ENCODE data around the gene HOXD4. TPM values are rescaled to one million over a fixed set of nuclear protein-coding genes. Genes with fewer than 3 reads are reported as not detected.

The HOXD4 gene
- total RNA-seq, 1 experiment from 2014 or later: 0.61 TPM

DNA sequence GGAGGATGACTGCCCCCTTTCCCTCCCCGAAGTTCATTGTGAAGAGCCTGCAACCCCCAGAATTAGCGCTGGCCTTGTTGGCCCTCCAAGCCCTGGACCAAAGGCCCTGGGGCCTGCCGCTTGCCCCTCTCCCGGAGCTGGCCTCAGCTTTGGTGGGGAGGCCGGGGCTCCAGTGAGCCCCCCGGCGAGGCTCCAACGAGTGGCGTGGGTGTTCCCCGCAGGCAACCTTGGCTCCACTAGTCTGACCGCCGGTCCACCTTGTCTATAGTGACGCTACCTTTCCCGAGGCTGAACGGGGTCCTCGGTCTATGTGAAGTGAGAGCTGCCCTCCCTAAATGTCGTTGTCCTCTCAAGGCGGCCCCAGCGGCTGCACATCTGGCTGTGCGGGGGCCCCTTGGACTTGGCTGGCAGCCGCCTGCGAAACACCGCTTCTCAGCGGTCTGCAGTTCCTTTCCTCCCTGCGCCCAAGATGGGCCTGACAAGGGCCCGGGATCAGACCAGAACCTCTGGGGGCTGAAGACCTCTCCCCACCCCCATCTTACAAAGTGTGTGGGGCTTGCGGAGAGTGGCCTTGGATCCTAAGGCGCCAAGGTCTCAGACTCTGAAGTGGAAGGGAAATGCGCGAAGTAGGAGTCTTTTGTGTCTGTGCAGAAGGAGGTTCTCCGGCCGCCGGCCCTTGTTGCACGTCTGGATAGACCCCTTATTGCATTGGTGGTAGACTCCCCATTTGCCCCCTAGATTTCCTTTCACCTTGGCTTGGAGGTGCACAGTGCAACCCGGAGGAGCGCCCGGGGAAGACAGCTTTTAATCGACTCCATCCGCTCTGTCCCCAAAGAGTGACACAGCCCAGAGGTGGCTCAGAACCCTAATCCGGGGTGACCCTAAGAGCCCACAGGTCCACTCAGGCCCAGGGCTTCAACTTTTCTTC, 38.7 kb upstream of the HOXD4 start:
- no peak overlapping the region for H3K9ac ChIP-seq (ENCODE audit: low read length)
- intact Hi-C loops (cut with micrococcal nuclease): no loop called here
- H3K4me2 ChIP-seq (ENCODE audit: low read length): no peak overlapping the region
- DNase-seq (ENCODE audit: low read depth, low spot score) (no peak), ATAC-seq (no peak)
- H3K4me1 ChIP-seq (ENCODE audit: control insufficient read depth in 1 of 2, insufficient read depth in 2 of 2, low read length in 2 of 2): peaks cover 0 to 7% of the 10 kb centered on the region in 2 experiments; a peak in 1 of 4 replicates
- RAD21 ChIA-PET (ENCODE audit: low non-redundant PET in 1 of 2, low total read pairs in 2 of 2, uncharacterized antibody in 2 of 2, unreplicated experiment in 2 of 2): no interaction called here
- no TSS peak for BruUV-seq (replicated peaks)
- H3K9me3 ChIP-seq (ENCODE audit: control insufficient read depth in 1 of 2, insufficient read depth in 1 of 2, low read depth in 1 of 2, low read length in 2 of 2): no peaks in the 10 kb centered on the region
- H2AFZ ChIP-seq (ENCODE audit: low read depth, low read length, poor library complexity, severe bottlenecking): no peak overlapping the region
- H3K36me3 ChIP-seq (ENCODE audit: control insufficient read depth in 1 of 2, insufficient read depth in 2 of 2, low read length in 2 of 2): no peaks in the 10 kb centered on the region
- H3K79me2 ChIP-seq (ENCODE audit: insufficient read depth, low read length): no peaks in the 10 kb centered on the region
- no peaks in the 10 kb centered on the region for H3K27me3 ChIP-seq (ENCODE audit: insufficient read depth, low read length)
- no peaks in the 10 kb centered on the region for H3K9me2 ChIP-seq (ENCODE audit: insufficient read depth)
- H3K27ac ChIP-seq (ENCODE audit: low read depth, low read length): no peak overlapping the region
- POLR2A ChIA-PET: no interaction called here
- TF ChIP-seq FOSL1 (IDR thresholded peaks at IDR 0.05; ENCODE audit: low read depth) (no peak), POLR2A (IDR thresholded peaks at IDR 0.05; ENCODE audit: borderline replicate concordance, extremely low read depth, insufficient read depth, insufficient read length) (no peak), CEBPB (IDR thresholded peaks at IDR 0.05; ENCODE audit: low read depth) (no peak), EGR1 (IDR thresholded peaks at IDR 0.05; ENCODE audit: low read depth) (no peak), TCF7L2 (IDR thresholded peaks at IDR 0.05; ENCODE audit: borderline replicate concordance, extremely low read depth, insufficient read depth, insufficient read length) (no peak), EZH2phosphoT487 (IDR thresholded peaks at IDR 0.05; ENCODE audit: borderline replicate concordance) (no peak)
- TF ChIP-seq, protein P1, sequence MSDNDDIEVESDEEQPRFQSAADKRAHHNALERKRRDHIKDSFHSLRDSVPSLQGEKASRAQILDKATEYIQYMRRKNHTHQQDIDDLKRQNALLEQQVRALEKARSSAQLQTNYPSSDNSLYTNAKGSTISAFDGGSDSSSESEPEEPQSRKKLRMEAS (IDR thresholded peaks at IDR 0.05): no peak
- TF ChIP-seq, protein P2, sequence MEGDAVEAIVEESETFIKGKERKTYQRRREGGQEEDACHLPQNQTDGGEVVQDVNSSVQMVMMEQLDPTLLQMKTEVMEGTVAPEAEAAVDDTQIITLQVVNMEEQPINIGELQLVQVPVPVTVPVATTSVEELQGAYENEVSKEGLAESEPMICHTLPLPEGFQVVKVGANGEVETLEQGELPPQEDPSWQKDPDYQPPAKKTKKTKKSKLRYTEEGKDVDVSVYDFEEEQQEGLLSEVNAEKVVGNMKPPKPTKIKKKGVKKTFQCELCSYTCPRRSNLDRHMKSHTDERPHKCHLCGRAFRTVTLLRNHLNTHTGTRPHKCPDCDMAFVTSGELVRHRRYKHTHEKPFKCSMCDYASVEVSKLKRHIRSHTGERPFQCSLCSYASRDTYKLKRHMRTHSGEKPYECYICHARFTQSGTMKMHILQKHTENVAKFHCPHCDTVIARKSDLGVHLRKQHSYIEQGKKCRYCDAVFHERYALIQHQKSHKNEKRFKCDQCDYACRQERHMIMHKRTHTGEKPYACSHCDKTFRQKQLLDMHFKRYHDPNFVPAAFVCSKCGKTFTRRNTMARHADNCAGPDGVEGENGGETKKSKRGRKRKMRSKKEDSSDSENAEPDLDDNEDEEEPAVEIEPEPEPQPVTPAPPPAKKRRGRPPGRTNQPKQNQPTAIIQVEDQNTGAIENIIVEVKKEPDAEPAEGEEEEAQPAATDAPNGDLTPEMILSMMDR (IDR thresholded peaks at IDR 0.05 in 2 of 3, conservative IDR thresholded peaks at IDR 0.05 in 1 of 3; ENCODE audit: borderline replicate concordance in 1 of 3, insufficient read depth in 1 of 3, low read depth in 2 of 3, low read length in 2 of 3): no peak
- TF ChIP-seq, protein P3, sequence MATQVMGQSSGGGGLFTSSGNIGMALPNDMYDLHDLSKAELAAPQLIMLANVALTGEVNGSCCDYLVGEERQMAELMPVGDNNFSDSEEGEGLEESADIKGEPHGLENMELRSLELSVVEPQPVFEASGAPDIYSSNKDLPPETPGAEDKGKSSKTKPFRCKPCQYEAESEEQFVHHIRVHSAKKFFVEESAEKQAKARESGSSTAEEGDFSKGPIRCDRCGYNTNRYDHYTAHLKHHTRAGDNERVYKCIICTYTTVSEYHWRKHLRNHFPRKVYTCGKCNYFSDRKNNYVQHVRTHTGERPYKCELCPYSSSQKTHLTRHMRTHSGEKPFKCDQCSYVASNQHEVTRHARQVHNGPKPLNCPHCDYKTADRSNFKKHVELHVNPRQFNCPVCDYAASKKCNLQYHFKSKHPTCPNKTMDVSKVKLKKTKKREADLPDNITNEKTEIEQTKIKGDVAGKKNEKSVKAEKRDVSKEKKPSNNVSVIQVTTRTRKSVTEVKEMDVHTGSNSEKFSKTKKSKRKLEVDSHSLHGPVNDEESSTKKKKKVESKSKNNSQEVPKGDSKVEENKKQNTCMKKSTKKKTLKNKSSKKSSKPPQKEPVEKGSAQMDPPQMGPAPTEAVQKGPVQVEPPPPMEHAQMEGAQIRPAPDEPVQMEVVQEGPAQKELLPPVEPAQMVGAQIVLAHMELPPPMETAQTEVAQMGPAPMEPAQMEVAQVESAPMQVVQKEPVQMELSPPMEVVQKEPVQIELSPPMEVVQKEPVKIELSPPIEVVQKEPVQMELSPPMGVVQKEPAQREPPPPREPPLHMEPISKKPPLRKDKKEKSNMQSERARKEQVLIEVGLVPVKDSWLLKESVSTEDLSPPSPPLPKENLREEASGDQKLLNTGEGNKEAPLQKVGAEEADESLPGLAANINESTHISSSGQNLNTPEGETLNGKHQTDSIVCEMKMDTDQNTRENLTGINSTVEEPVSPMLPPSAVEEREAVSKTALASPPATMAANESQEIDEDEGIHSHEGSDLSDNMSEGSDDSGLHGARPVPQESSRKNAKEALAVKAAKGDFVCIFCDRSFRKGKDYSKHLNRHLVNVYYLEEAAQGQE (IDR thresholded peaks at IDR 0.05; ENCODE audit: low read depth): no peak
- no peak overlapping the region for H3K4me3 ChIP-seq (replicated peaks in 1 of 2; ENCODE audit: low read depth in 1 of 2, low read length in 2 of 2)
- H4K20me1 ChIP-seq (ENCODE audit: insufficient read depth): no peaks in the 10 kb centered on the region
- CTCF ChIA-PET: no interaction called here
